PC-9 (cell line): ENCODE data around the gene GPT2. TPM values are rescaled to one million over a fixed set of nuclear protein-coding genes. Genes with fewer than 3 reads are reported as not detected.

Source experiments
- BruUV-seq: library from RNA; stranded (reverse); fragments of 400-500 nt; replicated peaks from 2 replicates; lab custom pipeline; 2021; lab: Mats Ljungman, UMichigan
- CTCF ChIA-PET: fragments of 300-600 bp; sonication (Branson Sonifier 250); formaldehyde crosslinking; loops from one replicate; lab custom pipeline; 2022; ENCODE audit warnings: antibody characterized with exemption; lab: Charles Lee
- POLR2A ChIA-PET: fragments of 300-600 bp; sonication (Branson Sonifier 250); formaldehyde crosslinking; loops from one replicate; lab custom pipeline; 2022; ENCODE audit warnings: antibody characterized with exemption; ENCODE audit not compliant: unreplicated experiment; lab: Charles Lee
- DNase-seq, 2 experiments: peaks; one replicate each; pipeline versions ENCODE4 v3.0.0 to v3.0.0-alpha.2; 2015 to 2022; ENCODE audit warnings: mixed read lengths in 1 of 2
- H2AFZ ChIP-seq: fragments of 200-600 bp; sonication (generic); 2 replicates; pipeline ENCODE4 v1.8.1; 2017; ENCODE audit warnings: antibody characterized with exemption
- H3F3A ChIP-seq: fragments of 200-600 bp; sonication (generic); 2 replicates; pipeline ENCODE4 v1.8.1; 2017; ENCODE audit warnings: antibody characterized with exemption, mild to moderate bottlenecking, low read depth; ENCODE audit not compliant: insufficient read depth
- H3K27ac ChIP-seq: fragments of 200-600 bp; sonication (generic); 2 replicates; pipeline ENCODE4 v1.6.1; 2016; ENCODE audit warnings: mixed run types
- H3K27me3 ChIP-seq: fragments of 200-600 bp; sonication (generic); 2 replicates; pipeline ENCODE4 v1.6.1; 2016; ENCODE audit warnings: low read depth, mixed run types; ENCODE audit not compliant: insufficient read depth
- H3K36me3 ChIP-seq: fragments of 200-600 bp; sonication (generic); 2 replicates; pipeline ENCODE4 v1.6.1; 2016; ENCODE audit warnings: low read depth, mixed run types
- H3K4me1 ChIP-seq: fragments of 200-600 bp; sonication (generic); replicated peaks from 2 replicates; pipeline ENCODE4 v1.6.1; 2016; ENCODE audit warnings: mixed run types; ENCODE audit not compliant: insufficient read depth
- H3K4me2 ChIP-seq: fragments of 200-600 bp; sonication (generic); 2 replicates; pipeline ENCODE4 v1.6.1; 2017; ENCODE audit warnings: mixed run types
- H3K4me3 ChIP-seq: fragments of 200-600 bp; sonication (generic); 2 replicates; pipeline ENCODE4 v1.6.1; 2016; ENCODE audit warnings: mixed run types
- H3K79me2 ChIP-seq: fragments of 200-600 bp; sonication (generic); 2 replicates; pipeline ENCODE4 v1.6.1; 2017; ENCODE audit warnings: low read depth, mixed run types
- H3K9me2 ChIP-seq: fragments of 200-600 bp; sonication (generic); 2 replicates; pipeline ENCODE4 v1.8.1; 2017; ENCODE audit warnings: mild to moderate bottlenecking; ENCODE audit not compliant: insufficient read depth
- H3K9me3 ChIP-seq: fragments of 200-600 bp; sonication (generic); 2 replicates; pipeline ENCODE4 v1.8.1; 2016; ENCODE audit warnings: low read depth; ENCODE audit not compliant: insufficient read depth
- H4K20me1 ChIP-seq: fragments of 200-600 bp; sonication (generic); 2 replicates; pipeline ENCODE4 v1.8.1; 2017; ENCODE audit not compliant: insufficient read depth
- EZH2 ChIP-seq: fragments of 200-600 bp; sonication (generic); IDR thresholded peaks from 2 replicates; pipeline ENCODE4 v1.8.0; 2017; ENCODE audit warnings: antibody characterized with exemption, low read depth
- intact Hi-C: fragments of 100-400 bp; cut with micrococcal nuclease; formaldehyde crosslinking; loops from one replicate; pipeline ENCODE4 v1.10.0; 2022; ENCODE audit not compliant: unreplicated experiment
- total RNA-seq: library from RNA; stranded (reverse); gene quantifications from 2 replicates; pipeline ENCODE4 v1.2.3, GENCODE V29; 2021
- TF ChIP-seq, protein P1 (sequence below): fragments of 200-600 bp; sonication (generic); conservative IDR thresholded peaks from 2 replicates; pipeline ENCODE4 v1.6.1; 2017; ENCODE audit warnings: mixed run types, antibody characterized with exemption, mild to moderate bottlenecking, moderate library complexity

The GPT2 gene
- total RNA-seq, 1 experiment from 2014 or later: 67.2 TPM

GRCh38 chr16:46873201-46873600 lies 11.0 kb upstream of the GPT2 start:
- Histone ChIP-seq H3K27me3 (no peaks in the 10 kb centered on the region), H3K9me3 (no peaks in the 10 kb centered on the region), H3K4me3 (no peak overlapping the region), H2AFZ (no peak overlapping the region), H3K9me2 (no peaks in the 10 kb centered on the region), H4K20me1 (no peaks in the 10 kb centered on the region), H3K27ac (no peak overlapping the region), H3F3A (no peaks in the 10 kb centered on the region), H3K36me3 (no peaks in the 10 kb centered on the region), H3K4me1 (no peaks in the 10 kb centered on the region), H3K79me2 (no peaks in the 10 kb centered on the region), H3K4me2 (no peak overlapping the region)
- DNase-seq: no peak
- CTCF ChIA-PET: no interaction called here
- POLR2A ChIA-PET: no interaction called here
- TF ChIP-seq, protein P1, sequence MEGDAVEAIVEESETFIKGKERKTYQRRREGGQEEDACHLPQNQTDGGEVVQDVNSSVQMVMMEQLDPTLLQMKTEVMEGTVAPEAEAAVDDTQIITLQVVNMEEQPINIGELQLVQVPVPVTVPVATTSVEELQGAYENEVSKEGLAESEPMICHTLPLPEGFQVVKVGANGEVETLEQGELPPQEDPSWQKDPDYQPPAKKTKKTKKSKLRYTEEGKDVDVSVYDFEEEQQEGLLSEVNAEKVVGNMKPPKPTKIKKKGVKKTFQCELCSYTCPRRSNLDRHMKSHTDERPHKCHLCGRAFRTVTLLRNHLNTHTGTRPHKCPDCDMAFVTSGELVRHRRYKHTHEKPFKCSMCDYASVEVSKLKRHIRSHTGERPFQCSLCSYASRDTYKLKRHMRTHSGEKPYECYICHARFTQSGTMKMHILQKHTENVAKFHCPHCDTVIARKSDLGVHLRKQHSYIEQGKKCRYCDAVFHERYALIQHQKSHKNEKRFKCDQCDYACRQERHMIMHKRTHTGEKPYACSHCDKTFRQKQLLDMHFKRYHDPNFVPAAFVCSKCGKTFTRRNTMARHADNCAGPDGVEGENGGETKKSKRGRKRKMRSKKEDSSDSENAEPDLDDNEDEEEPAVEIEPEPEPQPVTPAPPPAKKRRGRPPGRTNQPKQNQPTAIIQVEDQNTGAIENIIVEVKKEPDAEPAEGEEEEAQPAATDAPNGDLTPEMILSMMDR: no peak
- no peak for TF ChIP-seq EZH2
- no TSS peak for BruUV-seq
- intact Hi-C loops: no loop called here

DNA sequence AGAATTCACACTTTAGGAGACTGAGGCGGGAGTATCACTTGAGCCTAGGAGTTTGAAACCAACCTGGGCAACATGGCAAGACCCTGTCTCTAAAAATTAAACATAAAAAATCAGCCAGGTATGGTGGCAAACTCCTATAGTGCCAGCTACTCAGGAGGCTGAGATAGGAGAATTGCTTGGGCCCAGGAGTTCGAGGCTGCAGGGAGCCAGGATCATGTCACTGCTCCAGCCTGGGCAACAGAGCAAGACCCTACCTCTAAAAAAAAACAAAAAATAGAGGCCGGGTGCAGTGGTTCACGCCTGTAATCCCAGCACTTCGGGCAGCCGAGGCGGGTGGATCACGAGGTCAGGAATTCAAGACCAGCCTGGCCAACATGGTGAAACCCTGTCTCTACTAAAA lies 8.9 kb upstream of the GPT2 start:
- H3F3A ChIP-seq: no peaks in the 10 kb centered on the region
- H3K9me3 ChIP-seq: no peaks in the 10 kb centered on the region
- no peak for TF ChIP-seq EZH2
- TF ChIP-seq, protein P1: no peak
- no peaks in the 10 kb centered on the region for H3K9me2 ChIP-seq
- H3K4me1 ChIP-seq: no peaks in the 10 kb centered on the region
- H3K79me2 ChIP-seq: no peaks in the 10 kb centered on the region
- H3K36me3 ChIP-seq: no peaks in the 10 kb centered on the region
- DNase-seq: no peak
- intact Hi-C loops: no loop called here
- no TSS peak for BruUV-seq
- no peak overlapping the region for H2AFZ ChIP-seq
- H3K27ac ChIP-seq: no peak overlapping the region
- CTCF ChIA-PET: no interaction called here
- no peak overlapping the region for H3K4me2 ChIP-seq
- H3K27me3 ChIP-seq: no peaks in the 10 kb centered on the region
- POLR2A ChIA-PET: interaction anchor here (0.7 kb wide), 1 partner anchor 32 kb away, joined by 5 read pairs; no protein-coding TSS in a partner anchor
- no peaks in the 10 kb centered on the region for H4K20me1 ChIP-seq
- no peak overlapping the region for H3K4me3 ChIP-seq

GRCh38 chr16:46882304-46882939 lies 1.7 kb upstream of the GPT2 start:
- no peak overlapping the region for H3K27ac ChIP-seq
- no peak for TF ChIP-seq EZH2
- TF ChIP-seq, protein P1: no peak
- peaks cover 22% of the 10 kb centered on the region for H4K20me1 ChIP-seq
- H3K9me3 ChIP-seq: no peaks in the 10 kb centered on the region
- ChIA-PET POLR2A (no interaction called here), CTCF (no interaction called here)
- peaks cover 27% of the 10 kb centered on the region for H3K4me1 ChIP-seq
- intact Hi-C loops: loop anchor here (2.0 kb wide), 1 partner anchor 18 kb away; no protein-coding TSS in a partner anchor
- no peaks in the 10 kb centered on the region for H3K9me2 ChIP-seq
- H3K36me3 ChIP-seq: peaks cover 6% of the 10 kb centered on the region; the same call in 1 of the 2 replicates
- DNase-seq: no peak
- peak overlapping the region; percentile 75; the same call in 1 of the 2 replicates for H3K4me2 ChIP-seq
- H3F3A ChIP-seq: peaks cover 4% of the 10 kb centered on the region; the same call in 1 of the 2 replicates
- no peak overlapping the region for H3K4me3 ChIP-seq
- no TSS peak for BruUV-seq
- H3K27me3 ChIP-seq: no peaks in the 10 kb centered on the region
- peaks cover 28% of the 10 kb centered on the region for H3K79me2 ChIP-seq
- no peak overlapping the region for H2AFZ ChIP-seq
